GM19193 (cell line): ENCODE data around the gene PPP2R2C.

Experiments used
- POLR2A ChIP-seq: IDR thresholded peaks from 4 replicates; pipeline ENCODE4 v1.6.1; 2011; ENCODE audit not compliant: insufficient read depth, insufficient read length; ENCODE audit errors: extremely low read depth

The PPP2R2C gene

DNA sequence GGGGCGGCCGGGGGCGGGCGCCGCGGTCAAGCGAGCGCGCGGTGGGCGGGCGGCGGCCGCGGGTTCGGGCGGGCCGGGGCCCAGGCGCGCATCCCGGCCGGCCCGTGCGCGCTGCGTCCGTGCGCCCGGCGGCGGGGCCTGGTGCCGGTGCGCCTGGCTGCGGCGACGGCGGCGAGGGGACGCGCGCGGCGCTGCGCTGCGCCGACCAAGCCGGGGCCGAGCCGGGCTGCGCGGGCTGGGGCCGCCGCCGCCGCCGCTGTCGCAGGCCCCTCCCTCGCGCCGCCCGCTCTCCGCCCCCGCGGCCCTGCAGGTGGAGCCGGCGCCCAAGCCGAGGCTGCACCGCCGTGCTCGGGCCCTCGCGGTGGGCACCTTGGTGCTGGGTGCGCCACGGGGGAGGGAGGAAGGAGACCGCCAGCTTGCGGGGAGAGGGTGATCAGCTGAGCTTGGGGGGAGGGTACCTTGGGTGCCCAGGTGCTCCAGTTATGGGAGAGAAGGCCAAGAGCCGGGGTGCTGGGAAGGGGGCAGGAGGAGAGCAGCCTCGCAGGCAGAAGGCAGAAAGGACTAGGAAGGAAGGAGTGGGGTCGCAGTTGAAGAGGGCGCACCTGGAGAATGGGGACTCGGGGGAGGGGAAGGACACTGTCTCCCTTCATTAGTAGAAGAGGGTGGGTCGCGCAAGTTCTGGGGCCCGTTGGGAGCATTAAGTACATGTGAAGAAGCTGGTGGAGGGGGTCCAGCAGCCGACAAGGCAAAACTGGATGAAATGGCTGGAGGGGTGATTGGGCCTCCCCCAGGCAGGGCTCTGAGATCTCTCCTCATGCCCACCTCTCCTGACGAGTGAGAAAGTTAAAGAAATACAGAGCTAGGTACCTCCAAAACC, at the start of gene PPP2R2C:
Gene PPP2R2C (minus strand): TSS at position 228 of the 877 bp plus-strand sequence. CDS start 385 bp downstream, outside the sequence.
- no peak for TF ChIP-seq POLR2A

DNA sequence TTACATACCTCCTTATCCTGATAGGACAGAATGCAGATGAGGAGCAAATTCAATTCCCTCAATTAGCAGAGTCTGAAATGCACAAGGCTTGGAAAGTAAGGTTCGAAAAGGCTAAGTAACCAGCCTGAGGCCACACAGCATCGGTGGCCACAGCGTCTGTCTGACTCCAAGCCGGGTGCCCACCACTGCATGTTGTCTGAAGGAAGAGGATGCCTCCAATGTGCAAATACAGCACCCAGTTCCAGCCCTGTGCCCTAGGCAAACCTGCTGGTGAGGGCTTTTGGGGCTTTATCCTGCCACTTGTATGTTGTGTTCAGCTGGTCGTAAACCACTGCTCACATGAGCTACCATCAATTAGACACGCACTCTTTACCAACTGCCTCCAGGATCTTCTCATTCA, 48.6 kb upstream of the PPP2R2C start:
- no peak for TF ChIP-seq POLR2A

DNA sequence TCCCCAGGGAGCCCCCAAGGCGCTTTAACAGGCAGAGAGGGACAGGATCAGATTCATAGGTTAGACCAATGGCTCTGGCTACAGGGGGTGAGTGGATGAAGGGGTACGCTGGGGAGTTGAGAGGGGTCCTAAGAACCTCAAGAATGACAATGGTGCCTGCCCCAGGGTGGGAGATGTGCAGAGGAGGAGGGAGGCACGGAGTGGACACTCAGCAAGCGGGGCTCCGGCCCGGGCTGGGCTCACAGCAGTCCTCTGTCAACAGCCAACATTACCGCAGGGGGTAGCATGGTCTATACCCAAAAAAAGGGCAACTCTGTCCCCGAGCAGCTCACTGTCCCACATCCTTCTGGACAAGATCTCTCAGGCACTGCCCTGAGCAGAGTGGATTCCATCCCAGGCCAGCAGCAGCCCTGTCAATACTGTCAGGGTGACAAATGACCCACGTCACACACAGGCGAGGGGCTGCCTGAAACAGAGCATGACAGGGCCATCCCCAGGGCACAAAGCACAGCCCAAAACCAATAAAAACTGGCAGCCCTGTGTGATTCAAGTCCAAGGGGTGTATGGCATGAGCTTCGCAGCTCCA, 47.7 kb upstream of the PPP2R2C start:
- TF ChIP-seq POLR2A: no peak

DNA sequence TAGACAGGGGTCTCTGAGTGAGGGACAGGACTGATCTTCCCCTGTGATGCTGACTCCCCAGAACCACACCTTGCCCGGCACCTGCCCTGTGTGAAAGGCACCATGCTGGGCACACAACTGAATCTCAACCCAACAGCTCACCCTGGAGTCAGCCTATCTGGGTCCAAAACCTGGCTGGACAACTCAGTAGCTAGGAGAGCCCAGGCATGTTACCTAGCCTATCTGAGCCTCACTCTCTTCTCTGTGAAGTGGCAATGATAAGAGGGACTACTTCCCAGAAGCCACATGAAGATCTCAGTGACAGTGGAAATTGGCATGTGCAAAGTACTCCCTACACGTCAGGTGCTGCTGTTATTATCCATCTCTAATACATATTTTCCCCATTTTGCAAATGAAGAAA, 44.8 kb upstream of the PPP2R2C start:
- no peak for TF ChIP-seq POLR2A

DNA sequence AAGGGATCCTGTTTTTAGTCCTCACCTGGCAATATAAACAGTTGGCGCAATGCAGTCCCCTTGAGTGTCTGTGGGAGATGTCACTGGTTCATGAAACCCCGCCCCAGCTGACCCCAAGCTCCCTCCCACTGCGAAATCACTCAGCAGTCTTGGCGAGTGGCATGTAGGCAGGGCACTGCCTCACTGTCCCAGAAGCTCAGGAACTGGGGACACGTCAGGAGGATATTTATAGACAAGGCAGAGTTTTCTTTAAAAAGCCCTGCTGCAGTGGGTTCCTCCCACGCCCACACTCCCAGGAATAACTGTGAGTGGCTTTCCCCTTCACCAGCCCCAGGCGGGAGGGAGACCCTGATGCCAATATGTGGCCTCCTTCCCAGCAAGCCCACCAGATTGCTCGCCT, 44.3 kb upstream of the PPP2R2C start:
- no peak for TF ChIP-seq POLR2A

DNA sequence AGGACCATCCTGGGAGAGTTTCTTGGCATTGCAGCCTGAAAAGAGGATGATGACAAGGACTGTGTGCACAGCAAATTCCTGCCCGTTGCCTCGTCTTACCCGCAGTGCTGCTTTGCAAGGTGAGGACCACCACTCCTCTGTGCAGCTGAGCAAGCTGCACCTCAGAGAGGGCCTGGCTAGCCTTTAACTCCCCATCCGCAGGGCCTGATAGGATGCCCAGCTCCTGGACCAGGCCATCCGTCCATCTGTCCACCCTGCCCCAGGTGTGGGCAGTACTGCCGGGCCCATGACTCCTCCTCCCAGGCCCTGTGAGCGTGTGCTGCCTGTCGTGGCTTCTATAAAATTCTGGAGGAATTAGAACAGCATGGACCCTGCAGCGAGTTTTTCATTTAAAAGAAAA, 43.9 kb upstream of the PPP2R2C start:
- no peak for TF ChIP-seq POLR2A

DNA sequence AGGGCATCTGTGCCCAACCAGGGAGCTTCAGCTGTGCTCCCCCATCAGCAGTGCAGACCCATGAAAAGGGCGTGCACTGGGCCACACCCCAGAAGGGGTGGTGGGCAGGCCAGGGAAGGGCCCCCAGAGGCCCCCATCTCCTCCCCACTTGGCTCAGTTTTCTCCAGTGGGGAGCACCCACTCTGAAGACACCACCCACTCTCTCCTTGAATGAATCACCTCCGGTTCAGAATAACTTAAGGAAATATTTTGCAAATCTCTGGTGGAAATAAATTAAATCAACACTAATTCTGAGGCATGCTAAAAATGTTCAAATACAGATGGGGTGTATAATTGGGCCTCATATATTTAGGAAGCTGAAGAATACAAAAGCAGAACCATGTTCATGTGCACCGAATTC, 41.3 kb upstream of the PPP2R2C start:
- TF ChIP-seq POLR2A: no peak

DNA sequence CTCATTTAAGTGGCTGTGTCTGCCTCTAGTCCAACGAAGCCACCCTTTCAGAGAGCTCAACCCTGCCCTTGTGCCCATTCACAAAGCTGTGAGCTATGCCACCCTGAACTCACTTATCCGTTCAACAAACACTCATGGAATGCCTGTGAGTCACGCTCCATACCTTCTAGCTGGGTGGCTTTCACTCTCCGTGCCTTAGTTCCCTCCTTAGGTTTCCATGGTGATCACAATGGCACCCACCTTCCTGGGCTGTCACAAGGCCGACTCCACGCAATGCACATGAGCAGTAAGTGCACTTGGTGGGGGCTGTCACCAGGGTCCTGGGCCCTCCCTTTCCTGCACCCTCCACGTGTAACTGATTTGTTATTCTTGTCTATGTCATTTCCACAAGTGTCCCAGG, 37.2 kb upstream of the PPP2R2C start:
- no peak for TF ChIP-seq POLR2A

DNA sequence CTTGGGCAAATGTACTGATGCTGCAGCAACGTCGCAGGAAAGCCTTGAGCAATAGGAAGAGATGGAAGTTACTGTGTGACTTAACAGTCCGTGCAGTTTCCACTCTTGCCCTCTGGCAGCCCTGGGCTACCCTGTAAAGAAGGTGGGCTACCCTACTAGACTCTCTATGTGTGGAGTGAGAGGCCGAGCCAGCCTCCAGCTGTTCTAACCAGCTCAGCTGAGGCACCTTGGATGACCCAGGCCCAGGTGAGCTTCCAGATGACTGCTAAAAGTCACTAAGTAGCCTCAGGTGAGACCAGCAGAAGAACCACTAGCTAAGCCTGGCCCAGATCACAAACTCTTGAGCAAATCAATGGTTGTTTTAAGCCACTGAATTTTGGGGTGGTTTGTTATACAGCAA, 34.9 kb upstream of the PPP2R2C start:
- no peak for TF ChIP-seq POLR2A

DNA sequence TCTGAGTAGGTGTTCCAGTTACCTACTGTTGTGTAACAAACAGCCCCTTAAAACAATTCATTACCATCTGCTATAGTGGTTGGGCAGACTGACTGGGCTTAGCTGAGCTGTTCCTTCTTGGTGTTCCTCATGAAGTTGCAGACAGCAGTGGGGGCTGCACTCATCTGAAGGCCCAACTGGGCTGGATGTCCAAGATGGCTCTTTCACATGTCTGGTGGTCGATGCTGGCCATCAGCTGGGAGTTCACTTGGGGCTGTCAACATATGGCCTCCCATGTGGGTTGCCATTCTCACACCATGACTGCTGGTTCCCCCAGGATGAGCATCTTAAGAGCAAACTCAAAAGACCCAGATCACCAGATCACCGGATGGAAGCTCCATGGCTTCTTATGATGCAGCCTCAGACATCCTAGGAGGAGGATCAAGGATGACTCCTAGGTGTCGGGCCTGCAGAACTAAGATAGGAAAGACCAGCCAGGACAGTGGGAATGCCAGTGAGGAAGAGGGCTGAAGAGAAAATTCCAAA, 34.3 kb upstream of the PPP2R2C start:
- TF ChIP-seq POLR2A: no peak

DNA sequence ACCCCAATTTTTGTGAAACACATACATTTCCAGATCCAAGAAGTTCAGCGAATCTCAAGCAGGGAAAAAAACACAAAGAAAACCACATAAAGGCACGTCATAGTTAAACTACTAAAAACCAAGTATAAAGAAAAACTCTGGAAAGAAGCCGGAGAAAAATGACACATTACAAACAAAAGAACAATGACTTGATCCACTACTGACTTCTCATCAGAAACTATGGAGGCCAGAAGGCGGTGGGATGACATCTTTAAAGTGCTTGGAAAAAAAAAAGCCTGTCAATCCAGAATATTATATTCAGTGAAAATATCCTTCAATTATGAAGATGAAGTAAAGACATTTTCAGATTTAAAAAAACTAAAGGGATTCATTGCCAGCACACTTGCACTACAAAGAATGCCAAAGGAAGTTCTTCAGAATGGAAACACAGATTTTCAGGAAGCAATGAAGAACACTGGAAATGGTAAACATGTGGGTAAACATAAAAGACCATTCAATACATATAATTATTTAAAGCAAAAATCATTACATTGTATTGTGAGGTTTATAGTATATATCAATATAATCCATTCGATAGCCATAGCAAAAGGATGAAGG, 32.6 kb upstream of the PPP2R2C start:
- no peak for TF ChIP-seq POLR2A

DNA sequence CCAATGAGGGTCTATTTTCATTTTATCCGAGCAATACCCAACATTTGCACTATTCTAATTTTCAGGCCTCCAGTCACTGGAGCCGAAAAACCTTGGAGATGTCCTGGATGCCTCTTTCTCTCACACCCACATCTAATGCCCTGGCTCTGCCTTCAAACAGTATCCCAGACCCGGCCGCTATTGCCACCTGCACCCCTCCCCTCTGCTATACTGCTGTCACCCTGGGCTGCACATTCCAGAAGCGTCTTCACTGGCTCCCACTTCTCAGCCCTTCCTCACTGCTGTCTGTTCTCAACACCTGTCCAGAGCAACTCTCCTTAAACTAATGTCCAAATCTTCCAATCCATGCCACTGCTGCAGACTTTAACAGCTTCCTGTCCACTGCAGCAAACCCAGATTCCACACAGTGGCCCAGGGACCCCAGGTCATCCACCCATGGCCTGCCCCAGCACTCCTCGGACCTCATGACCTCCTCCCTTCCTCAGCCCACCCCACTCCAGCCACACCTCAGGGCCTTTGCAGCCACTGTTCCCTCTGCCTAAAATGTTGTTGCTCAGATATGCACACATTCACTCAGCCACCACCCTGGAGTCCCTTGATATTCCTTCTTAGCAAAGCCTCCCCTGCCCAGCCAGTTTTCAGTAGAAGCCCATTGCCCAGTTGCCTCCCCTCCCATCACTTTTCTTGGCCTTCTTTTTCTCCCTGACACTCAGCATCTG, 30.5 kb upstream of the PPP2R2C start:
- no peak for TF ChIP-seq POLR2A

DNA sequence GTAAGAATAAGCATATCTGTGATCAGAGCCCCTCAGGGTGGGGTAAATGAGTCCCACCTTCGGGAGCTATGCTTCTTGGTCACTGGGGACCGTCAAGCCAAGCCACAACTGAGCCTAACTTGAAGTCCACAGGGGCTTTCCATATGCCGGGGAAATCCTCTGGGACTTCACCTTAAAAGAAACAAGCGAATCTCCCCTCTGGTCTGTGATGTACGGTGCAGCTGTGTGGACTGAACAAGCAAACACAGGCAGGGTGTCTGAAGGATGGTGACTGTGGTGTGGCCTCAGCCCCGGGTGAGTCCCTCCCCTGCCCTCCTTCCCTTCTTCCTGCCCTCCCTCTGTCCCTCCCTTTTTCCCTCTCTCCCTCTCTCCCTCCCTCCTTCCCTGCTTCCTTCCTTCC, 29.7 kb upstream of the PPP2R2C start:
- no peak for TF ChIP-seq POLR2A

DNA sequence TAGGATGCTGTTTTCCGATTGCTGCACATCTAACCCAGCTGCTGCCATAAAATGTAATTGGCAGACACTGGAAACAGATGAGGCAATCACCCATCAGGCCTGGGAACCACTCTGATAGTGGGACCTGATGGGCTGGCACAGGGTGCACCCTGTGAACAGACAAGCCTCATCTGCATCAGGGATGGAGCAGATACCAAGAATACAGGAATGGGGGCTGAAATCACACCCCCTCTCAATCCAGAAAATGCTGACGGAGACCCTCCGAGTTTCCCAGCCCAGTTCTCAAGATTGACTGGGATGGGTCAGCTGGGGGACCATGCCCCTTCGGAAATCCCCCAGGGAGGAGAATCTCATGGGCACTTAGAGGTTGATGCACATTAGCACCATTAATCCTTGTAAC, 28.8 kb upstream of the PPP2R2C start:
- TF ChIP-seq POLR2A: no peak

DNA sequence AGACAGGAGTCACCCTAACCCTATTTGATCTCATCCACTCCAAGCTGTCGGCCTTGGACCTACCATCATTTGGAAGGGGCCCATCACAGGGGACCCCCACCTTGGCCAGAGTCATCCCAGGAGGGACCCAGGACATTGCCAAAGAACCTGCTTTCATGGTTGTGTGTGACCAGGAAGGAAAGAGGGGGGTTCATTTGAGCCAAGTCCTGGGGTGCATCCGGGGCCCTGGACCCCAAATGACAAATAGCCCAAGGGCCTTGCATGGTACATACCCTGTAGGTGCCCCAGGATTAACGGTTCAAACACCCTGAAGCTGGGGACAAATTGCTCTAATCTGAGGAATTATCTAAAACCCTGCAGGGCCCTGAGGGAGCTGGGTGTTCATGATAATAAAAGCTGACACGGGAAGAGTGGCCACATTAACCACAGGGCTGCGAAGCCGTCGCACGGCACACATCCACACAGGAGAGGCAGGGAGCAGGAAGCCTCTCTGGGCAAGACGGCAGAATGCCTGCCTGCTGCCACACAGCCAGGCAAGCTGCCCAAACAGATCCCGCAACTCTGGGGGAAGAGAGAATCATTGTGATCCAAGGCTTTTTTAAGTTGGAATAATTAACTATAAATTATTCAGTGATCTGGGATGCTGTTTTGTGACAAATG, 28.2 kb upstream of the PPP2R2C start:
- no peak for TF ChIP-seq POLR2A

DNA sequence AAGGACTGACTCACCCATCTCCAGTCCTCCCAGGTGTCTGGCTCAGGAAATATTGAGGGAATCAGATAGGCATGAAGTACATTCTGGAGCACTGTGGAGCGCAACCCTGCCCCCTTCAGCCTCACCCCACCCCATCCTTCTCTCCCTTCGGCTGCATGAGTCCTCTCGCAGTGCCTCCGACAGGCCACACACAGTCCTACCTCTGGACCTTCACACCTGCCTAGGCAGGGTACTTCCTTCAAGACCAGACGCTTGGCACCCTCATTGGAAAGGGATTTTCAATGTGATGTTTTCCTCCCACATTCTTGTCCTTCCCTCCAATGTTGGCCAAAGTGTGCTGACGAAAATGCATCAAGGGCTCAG, 26.8 kb upstream of the PPP2R2C start:
- TF ChIP-seq POLR2A: no peak
